ENCODE measurements around the gene IL15RA. TPM values are rescaled to one million over a fixed set of nuclear protein-coding genes. Genes with fewer than 3 reads are reported as not detected.

IL15RA gene
- total RNA-seq, 3 donors from 2014 or later: 15.1 to 35.7 (median 25.9) TPM

DNA sequence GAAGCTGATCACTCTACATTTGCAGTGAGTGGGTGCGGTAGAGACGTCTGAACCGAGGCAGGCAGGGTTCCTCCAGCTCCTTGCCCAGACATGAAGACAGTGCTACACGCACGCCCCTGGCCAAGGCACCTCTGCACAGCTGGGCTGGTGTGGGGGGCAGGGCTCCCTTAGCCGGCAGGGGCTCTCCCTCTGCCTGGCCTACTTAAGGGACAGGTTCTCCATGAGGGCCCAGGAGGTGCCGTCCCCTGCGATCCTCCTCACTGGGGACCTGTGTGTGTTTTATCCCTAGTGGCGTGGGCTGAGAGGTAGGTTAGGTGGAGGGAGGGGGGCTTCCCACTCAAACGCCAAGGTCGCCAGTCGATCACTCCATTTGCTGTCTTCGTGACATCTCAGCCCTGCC lies 35.3 kb downstream of the IL15RA start:
- no peaks in the 10 kb centered on the region for H3K9me3 ChIP-seq
- TF ChIP-seq POLR2A (IDR thresholded peaks at IDR 0.05): no peak
- no peak for TF ChIP-seq POLR2AphosphoS5 (IDR thresholded peaks at IDR 0.05)
- TF ChIP-seq, protein P1, sequence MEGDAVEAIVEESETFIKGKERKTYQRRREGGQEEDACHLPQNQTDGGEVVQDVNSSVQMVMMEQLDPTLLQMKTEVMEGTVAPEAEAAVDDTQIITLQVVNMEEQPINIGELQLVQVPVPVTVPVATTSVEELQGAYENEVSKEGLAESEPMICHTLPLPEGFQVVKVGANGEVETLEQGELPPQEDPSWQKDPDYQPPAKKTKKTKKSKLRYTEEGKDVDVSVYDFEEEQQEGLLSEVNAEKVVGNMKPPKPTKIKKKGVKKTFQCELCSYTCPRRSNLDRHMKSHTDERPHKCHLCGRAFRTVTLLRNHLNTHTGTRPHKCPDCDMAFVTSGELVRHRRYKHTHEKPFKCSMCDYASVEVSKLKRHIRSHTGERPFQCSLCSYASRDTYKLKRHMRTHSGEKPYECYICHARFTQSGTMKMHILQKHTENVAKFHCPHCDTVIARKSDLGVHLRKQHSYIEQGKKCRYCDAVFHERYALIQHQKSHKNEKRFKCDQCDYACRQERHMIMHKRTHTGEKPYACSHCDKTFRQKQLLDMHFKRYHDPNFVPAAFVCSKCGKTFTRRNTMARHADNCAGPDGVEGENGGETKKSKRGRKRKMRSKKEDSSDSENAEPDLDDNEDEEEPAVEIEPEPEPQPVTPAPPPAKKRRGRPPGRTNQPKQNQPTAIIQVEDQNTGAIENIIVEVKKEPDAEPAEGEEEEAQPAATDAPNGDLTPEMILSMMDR (IDR thresholded peaks at IDR 0.05): no peak
- DNase-seq (ENCODE audit: low spot score in 2 of 2): no peak
- H3K27me3 ChIP-seq: no peaks in the 10 kb centered on the region
- peaks cover 8% of the 10 kb centered on the region for H3K36me3 ChIP-seq
- intact Hi-C loops (cut with DNase I; ENCODE audit: low total_unique reads): loop anchor here (10.0 kb wide), 1 partner anchor 143 kb away; the partner anchor contains the start of gene RBM17
- peaks cover 5 to 22% of the 10 kb centered on the region in 2 donors for H3K4me1 ChIP-seq
- no peak overlapping the region for H3K4me3 ChIP-seq
- peak overlapping the region; percentile 50 to 80 for H3K27ac ChIP-seq

DNA sequence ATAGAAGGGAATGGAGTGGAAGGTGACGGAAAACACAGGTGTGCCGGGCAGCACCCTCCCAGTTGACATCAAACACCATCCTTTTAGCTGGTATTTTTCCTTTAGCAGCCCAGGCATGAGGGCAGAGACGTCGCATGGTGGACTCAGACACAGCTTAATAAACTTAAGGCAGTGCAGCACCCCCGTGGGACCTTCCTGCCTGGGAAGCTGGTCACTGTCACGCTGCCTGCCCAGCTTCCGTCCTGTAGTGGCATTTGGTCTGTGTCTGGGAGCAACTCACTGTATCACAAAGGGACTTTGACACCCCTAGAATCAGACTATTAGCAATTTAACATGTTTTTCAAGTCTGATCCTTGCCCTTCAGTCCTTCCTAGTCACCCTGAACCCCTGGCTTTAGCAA lies 35.8 kb downstream of the IL15RA start:
- H3K9me3 ChIP-seq: no peaks in the 10 kb centered on the region
- H3K27ac ChIP-seq: peak overlapping the region; percentile 50 to 80
- peaks cover 12% of the 10 kb centered on the region for H3K36me3 ChIP-seq
- DNase-seq (ENCODE audit: low spot score in 2 of 2): no peak
- H3K4me1 ChIP-seq: peaks cover 5 to 22% of the 10 kb centered on the region in 2 donors
- intact Hi-C loops (cut with DNase I; ENCODE audit: low total_unique reads): loop anchor here (10.0 kb wide), 1 partner anchor 143 kb away; the partner anchor contains the start of gene RBM17
- TF ChIP-seq, protein P1 (IDR thresholded peaks at IDR 0.05): no peak
- no peak for TF ChIP-seq POLR2AphosphoS5 (IDR thresholded peaks at IDR 0.05)
- no peak for TF ChIP-seq POLR2A (IDR thresholded peaks at IDR 0.05)
- H3K27me3 ChIP-seq: no peaks in the 10 kb centered on the region
- H3K4me3 ChIP-seq: no peak overlapping the region

DNA sequence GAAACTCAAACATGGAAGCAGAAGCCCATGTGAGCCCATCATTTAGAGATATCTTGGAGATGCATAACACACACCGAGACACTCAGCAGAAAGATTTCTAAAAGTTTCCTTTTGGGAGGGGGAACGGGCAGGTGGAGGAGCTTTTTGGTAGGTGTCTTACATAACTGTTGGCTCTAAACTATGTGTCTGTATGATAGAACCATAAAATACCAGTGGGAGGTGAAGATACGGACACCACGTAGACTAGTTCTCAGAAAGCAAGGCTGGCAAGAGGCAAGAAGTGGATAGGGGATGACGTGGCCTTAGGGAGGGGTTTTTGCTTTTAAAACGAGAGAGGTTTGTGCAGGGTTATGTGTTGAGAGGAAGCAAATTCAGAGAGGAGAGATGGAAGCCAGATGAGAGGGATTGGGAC lies 36.5 kb downstream of the IL15RA start:
- no peak overlapping the region for H3K27ac ChIP-seq
- H3K4me3 ChIP-seq: no peak overlapping the region
- H3K9me3 ChIP-seq: no peaks in the 10 kb centered on the region
- intact Hi-C loops (cut with DNase I; ENCODE audit: low total_unique reads): loop anchor here (10.0 kb wide), 1 partner anchor 144 kb away; the partner anchor contains the start of gene RBM17
- no peaks in the 10 kb centered on the region for H3K27me3 ChIP-seq
- TF ChIP-seq POLR2A (IDR thresholded peaks at IDR 0.05) (no peak), POLR2AphosphoS5 (IDR thresholded peaks at IDR 0.05) (no peak)
- TF ChIP-seq, protein P1 (IDR thresholded peaks at IDR 0.05): no peak
- peaks cover 16% of the 10 kb centered on the region for H3K36me3 ChIP-seq
- DNase-seq (ENCODE audit: low spot score in 2 of 2): no peak
- H3K4me1 ChIP-seq: peaks cover 0 to 22% of the 10 kb centered on the region in 2 donors

DNA sequence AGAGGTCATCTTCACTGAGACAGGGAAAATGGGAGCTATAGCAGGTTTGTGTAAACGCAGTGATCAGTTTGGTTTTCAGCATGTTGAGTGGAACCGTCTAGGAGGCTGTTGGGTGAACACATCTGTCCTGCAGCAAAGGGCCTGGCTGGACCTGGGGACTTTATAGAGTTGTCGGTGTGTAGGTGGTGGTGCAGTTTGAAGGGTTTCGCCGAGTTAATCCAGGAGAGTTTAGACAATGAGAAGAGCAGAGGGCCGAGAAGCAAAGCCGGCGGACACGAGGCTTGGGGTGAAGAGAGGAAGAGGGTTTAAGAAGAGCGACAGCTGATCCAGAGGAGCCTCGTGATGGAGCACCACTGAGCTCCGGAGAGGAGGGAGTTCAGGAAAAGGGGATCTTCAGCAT lies 39.1 kb downstream of the IL15RA start:
- Histone ChIP-seq H3K27ac (no peak overlapping the region), H3K4me3 (no peak overlapping the region), H3K36me3 (peaks cover 16% of the 10 kb centered on the region), H3K9me3 (no peaks in the 10 kb centered on the region), H3K27me3 (no peaks in the 10 kb centered on the region), H3K4me1 (peaks cover 0 to 1% of the 10 kb centered on the region in 2 donors)
- TF ChIP-seq POLR2AphosphoS5 (IDR thresholded peaks at IDR 0.05): no peak
- no peak for DNase-seq (ENCODE audit: low spot score in 2 of 2)
- intact Hi-C loops (cut with DNase I; ENCODE audit: low total_unique reads): no loop called here

DNA sequence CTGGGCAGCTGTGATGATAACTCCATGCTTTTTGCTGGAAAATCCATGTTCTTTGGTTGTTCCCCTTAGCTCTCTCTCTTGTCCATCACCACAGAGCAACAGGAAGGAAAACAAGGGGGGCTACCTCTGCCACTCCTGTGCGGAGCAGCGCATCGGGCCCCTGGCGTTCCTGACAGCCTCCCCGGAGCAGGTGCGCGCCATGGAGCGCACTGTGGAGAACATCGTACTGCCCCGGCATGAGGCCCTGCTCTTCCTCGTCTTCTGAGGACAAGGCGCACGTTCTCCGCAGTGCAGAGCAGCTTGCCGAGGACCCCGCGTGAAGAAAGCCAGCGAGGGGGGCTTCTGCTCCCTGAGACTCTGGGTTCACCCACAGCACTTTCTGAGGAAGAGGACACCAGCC lies 40.3 kb downstream of the IL15RA start:
- intact Hi-C loops (cut with DNase I; ENCODE audit: low total_unique reads): no loop called here
- Histone ChIP-seq H3K4me1 (no peaks in the 10 kb centered on the region), H3K36me3 (peaks cover 16% of the 10 kb centered on the region), H3K9me3 (no peaks in the 10 kb centered on the region), H3K27ac (no peak overlapping the region), H3K27me3 (no peaks in the 10 kb centered on the region), H3K4me3 (no peak overlapping the region)
- DNase-seq (ENCODE audit: low spot score in 2 of 2): no peak
- TF ChIP-seq POLR2AphosphoS5 (IDR thresholded peaks at IDR 0.05) (no peak), POLR2A (IDR thresholded peaks at IDR 0.05) (no peak)
- TF ChIP-seq, protein P1 (IDR thresholded peaks at IDR 0.05): no peak

DNA sequence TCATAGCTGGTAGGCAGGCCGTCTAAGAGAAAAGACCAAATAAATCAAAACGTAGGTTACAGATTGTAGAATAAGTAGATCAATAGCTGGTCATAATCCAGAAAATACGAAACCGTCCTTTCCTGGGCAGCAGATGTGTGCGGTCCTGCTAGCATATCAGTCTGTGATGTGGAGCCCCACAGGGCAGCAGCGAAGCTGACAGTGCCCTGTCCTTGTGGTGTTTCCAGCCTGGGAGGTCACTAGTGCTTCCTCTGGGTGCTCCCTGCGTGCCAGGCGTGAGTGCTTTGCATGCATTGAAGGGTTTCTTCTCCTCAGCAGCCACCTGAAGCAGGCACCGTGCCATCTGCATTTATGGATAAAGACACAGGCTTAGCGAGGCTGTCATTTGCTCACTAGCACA lies 41.7 kb downstream of the IL15RA start:
- Histone ChIP-seq H3K4me3 (no peak overlapping the region), H3K27ac (no peak overlapping the region), H3K36me3 (peaks cover 16% of the 10 kb centered on the region), H3K9me3 (no peaks in the 10 kb centered on the region), H3K27me3 (no peaks in the 10 kb centered on the region), H3K4me1 (no peaks in the 10 kb centered on the region)
- TF ChIP-seq POLR2A (IDR thresholded peaks at IDR 0.05) (no peak), POLR2AphosphoS5 (IDR thresholded peaks at IDR 0.05) (no peak)
- TF ChIP-seq, protein P1 (IDR thresholded peaks at IDR 0.05): no peak
- intact Hi-C loops (cut with DNase I; ENCODE audit: low total_unique reads): no loop called here
- no peak for DNase-seq (ENCODE audit: low spot score in 2 of 2)
